A204.1 (cell line): Measurements from ENCODE around the gene MRPS11.
"Not testable (repeated sequence)": the region's sequence is repeated elsewhere in the genome, so short reads cannot be mapped to it uniquely, and the experiment has no call there.

Experiments
- FAIRE-seq: peaks from 2 replicates; lab custom pipeline; 2012; peaks lifted over from hg19 to GRCh38; lab: Jason Lieb, UNC

Gene MRPS11

GRCh38 chr15:88490036-88490435 lies 22.5 kb downstream of the MRPS11 start:
- no peak for FAIRE-seq

GRCh38 chr15:88491158-88491557 lies 23.6 kb downstream of the MRPS11 start:
- FAIRE-seq, result no peak

GRCh38 chr15:88493844-88494243 lies 26.3 kb downstream of the MRPS11 start:
- FAIRE-seq, result no peak

- FAIRE-seq, result no peak
Observed at GRCh38 chr15:88497109-88497765, 29.7 kb downstream of the MRPS11 start.

- FAIRE-seq, result no peak
Observed at GRCh38 chr15:88498996-88499395, 31.5 kb downstream of the MRPS11 start.

GRCh38 chr15:88504445-88504844 lies 36.9 kb downstream of the MRPS11 start:
- no peak for FAIRE-seq

GRCh38 chr15:88505721-88506120 lies 38.2 kb downstream of the MRPS11 start:
- no peak for FAIRE-seq

- FAIRE-seq, result no peak
Observed at GRCh38 chr15:88506628-88507027, 39.1 kb downstream of the MRPS11 start.

- FAIRE-seq, result no peak
Observed at GRCh38 chr15:88509321-88509720, 41.8 kb downstream of the MRPS11 start.

GRCh38 chr15:88509964-88510363 lies 42.5 kb downstream of the MRPS11 start:
- FAIRE-seq, result no peak

- FAIRE-seq, result no peak
Observed at GRCh38 chr15:88511161-88511560, 43.7 kb downstream of the MRPS11 start.

GRCh38 chr15:88512078-88512477 lies 44.6 kb downstream of the MRPS11 start:
- FAIRE-seq, result no peak

- no peak for FAIRE-seq
Observed at GRCh38 chr15:88512601-88513000, 45.1 kb downstream of the MRPS11 start.

GRCh38 chr15:88513195-88513594 lies 45.7 kb downstream of the MRPS11 start:
- FAIRE-seq, result no peak

GRCh38 chr15:88518903-88519302 lies 51.4 kb downstream of the MRPS11 start:
- FAIRE-seq, result no peak

- FAIRE-seq, result not testable (repeated sequence)
Observed at GRCh38 chr15:88524094-88524493, 56.6 kb downstream of the MRPS11 start.

- no peak for FAIRE-seq
Observed at GRCh38 chr15:88525418-88525817, 57.9 kb downstream of the MRPS11 start.

GRCh38 chr15:88526247-88526879 lies 58.9 kb downstream of the MRPS11 start:
- FAIRE-seq, result no peak

GRCh38 chr15:88529021-88529630 lies 61.6 kb downstream of the MRPS11 start:
- FAIRE-seq, result no peak
